Hematopoietic multipotent progenitor cell treated with erythropoietin and hydrocortisone succinate and interleukin-3 and kit ligand, for 8 days (in vitro differentiated cells): ENCODE results near the gene LRRC4B.

ENCODE experiments used
- DNase-seq: peaks from one replicate; pipeline ENCODE4 v3.0.0-alpha.2; 2015

Gene LRRC4B

GRCh38 chr19:50501568-50502475 is 66.4 kb downstream of the LRRC4B start:
- DNase-seq, result no peak

DNA sequence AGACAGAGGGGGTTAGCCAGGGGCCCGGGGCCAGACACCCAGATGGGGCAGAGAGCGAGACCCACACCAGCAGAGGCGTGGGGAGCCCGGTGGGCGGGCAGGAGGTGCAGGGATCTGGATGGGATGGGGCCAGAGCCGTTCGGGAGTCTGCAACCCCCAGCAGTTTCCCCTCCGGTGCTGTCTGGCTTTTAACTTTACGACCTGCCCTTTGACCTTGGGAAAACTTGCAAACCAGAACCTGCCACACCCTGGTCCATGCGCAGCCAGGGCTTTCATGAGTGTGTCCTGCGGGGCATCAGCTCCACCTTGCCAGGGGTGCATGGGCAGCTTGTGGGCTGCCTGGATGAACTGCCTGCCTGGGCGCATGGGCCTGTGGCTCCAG is 67.1 kb downstream of the LRRC4B start:
- no peak for DNase-seq

GRCh38 chr19:50500753-50501151 is 67.5 kb downstream of the LRRC4B start:
- no peak for DNase-seq

DNA sequence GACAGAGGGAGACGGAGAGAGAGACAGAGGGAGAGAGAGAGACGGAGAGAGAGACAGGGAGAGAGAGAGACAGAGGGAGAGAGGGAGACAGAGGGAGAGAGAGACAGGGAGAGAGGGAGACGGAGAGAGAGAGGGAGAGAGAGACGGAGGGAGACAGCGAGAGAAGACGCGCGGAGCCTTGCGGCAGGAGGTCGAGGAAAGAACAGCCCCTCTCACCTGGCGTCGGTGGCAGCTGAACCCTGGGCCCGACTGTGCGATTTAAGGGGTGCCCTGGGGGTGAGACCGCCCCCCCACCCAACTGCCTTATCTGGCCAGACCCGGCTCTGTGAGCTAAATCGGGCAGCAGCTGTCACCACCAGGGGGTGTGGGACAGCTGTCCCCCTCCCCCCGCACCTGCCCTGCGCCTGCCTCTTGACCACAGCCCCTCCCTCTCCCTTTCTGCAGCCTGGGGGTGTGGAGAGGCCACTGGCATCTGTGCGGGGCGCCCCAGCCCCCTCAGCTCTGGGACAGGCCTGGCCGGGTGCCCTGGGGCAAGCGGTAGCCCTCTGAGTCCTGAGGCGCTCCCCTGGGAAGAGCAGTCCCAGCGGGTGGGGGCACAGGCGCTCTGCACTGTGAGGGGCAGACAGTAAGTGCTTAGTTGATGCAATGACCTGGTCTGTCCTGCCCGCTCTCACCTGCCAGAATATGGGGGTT is 68.0 kb downstream of the LRRC4B start:
- DNase-seq, result no peak

GRCh38 chr19:50498219-50499056 is 69.8 kb downstream of the LRRC4B start:
- no peak for DNase-seq

DNA sequence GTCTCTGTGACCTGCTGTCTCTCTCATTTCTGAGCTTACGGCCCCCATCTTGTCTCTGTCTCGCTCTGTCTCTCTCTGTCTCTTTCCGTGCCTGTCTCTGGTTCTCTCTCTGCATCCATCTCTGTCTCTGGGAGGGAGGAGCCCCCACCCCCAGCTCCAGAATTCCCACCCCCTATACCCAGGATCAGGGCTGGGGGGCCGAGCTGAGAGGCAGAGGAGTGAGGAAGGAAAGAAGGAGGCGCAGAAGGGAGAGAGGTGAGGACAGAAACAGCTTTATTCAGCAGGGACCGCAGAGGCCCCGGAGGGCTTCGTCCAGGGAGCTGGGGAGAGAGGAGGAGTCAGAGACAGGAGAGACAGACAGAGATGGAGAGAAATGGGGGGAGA is 71.2 kb downstream of the LRRC4B start:
- DNase-seq, result no peak

GRCh38 chr19:50496189-50497021 is 71.8 kb downstream of the LRRC4B start:
- no peak for DNase-seq

- DNase-seq, result no peak
These were observed 73.2 kb downstream of the LRRC4B start for GRCh38 chr19:50495020-50495531.

- DNase-seq, result no peak
These were observed 73.8 kb downstream of the LRRC4B start for GRCh38 chr19:50494186-50495019.

- DNase-seq, result no peak
These were observed 75.1 kb downstream of the LRRC4B start for GRCh38 chr19:50493171-50493570.

GRCh38 chr19:50492303-50493052 is 75.8 kb downstream of the LRRC4B start:
- DNase-seq, result no peak

DNA sequence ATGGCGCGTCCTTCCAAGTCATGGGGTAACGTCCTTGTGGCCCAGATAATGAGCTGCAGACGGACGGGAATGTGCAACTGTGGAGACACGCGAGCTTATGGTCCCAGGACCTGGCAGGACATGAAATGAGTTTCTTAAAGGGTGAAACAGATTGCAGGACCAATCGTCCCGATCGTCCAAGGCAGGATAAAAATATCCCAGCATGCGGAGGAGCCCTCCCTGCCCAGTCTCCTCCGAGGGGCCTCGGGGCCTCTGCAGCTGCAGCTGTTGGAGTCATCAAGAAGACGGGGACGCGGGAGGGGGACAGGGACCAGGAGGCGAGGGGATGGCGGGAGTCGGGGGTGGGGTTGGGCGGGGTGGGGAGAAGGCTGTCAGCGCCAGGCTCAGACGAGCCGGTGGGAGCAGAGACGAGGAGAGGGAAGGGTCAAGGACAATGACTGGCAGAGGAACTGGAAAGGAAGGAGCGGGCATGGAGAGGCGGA is 77.2 kb downstream of the LRRC4B start:
- DNase-seq, result no peak

- DNase-seq, result no peak
These were observed 77.8 kb downstream of the LRRC4B start for GRCh38 chr19:50490411-50490811.

- DNase-seq, result no peak
These were observed 78.7 kb downstream of the LRRC4B start for GRCh38 chr19:50489461-50490011.

DNA sequence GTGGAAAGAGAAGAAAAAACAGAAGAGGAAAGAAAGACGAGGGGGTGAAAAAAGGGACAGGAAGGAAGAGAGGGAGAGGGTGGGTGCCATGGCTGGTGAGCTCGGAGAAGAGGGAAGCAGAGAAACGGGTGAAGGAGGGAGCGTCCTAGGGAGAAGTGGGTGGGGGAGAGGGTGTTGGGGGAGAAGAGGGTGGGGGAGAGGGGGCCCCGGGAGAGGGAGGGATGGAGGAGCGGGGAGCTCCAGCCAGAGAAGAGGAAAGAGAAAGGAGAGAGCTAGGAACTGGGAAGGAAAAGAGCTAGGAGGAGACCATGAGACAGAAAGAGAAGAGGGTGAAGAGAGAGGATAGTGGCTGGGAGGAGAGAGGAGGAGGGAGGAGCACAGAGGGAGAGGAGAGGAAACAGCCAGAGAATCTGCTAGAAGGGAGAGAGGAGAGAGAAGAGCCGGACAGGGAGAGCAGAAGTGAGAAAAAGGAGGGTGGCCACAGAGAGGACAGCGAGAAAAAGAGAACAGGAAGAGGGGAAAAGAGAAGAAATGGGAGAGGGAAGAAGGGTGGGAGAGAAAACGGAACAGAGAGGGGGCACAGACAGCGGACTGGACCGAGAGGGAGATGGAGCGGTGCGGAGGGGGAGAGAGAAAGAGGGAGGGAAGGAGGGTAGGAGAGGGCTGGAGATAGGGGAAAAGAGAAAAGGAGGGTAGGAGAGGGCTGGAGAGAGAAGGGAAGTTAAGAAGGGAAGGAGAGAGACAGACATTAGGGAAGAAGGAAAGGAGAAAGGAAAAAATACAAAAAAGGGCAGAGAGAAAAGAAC is 79.6 kb downstream of the LRRC4B start:
- no peak for DNase-seq

DNA sequence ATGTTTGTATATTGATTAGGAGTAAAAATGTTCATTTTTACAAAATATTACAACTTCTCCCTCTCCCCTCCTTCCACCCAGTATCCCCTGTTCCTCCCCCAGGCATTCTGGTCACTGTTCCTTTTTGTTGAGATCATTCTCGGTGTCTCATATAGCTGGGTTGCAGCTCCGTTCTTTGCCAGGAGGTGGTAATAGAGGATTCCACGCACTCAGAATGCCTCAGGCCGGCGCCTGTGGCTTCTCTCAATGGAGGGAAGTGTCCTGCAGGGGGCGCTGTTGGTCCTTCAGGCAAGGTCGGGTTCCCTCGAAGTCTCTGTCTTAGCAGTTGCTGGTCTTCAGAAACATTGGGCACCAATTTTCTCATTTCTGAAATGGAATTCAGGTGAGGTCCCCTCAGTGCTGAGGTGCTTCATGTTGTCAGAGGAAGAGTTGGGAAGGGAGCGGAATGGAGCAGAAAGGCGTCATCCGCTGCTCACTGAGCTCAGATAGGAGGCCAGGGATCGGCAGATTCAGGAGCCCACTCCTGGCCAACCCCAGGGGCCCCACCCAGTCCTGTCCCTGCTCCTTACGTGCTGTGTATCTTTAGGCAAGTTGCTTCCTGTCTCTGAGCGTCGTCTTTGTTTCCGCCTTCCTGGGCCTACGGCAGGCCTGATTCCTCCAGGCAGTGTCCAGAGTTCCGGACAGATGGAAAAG is 81.3 kb downstream of the LRRC4B start:
- DNase-seq, result peak; percentile 73

DNA sequence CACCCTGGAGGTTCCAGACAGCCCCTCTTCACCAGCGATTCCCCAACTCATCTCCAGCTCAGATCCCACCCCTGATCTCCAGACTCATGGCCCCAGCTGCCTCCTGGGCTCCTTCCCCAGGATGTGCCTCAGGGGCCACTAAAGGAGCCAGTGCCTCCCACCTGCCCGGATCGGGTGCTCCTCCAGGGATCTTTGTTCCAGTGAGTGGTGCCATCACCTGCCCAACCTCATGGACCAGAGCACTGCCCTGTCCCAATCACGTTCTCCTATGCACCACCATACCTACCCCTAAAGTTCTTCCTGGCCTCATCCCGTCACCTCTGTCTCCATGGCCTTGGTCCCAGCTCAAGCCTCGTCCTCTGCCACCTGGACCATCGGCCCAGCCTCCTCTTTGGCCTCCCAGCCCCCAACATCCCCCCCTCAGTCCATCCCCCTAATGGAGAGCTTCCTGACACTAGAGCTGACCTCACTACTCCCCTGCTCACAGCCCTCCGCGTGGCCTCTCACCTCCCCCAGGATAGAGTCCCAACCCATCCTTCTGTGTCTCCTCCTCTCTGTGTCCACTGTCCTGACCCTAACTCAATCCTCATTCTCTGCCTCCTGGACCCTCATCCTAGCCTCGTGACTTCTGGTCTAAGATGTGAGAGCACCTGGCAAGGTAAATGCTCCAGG is 82.8 kb downstream of the LRRC4B start:
- no peak for DNase-seq

- no peak for DNase-seq
These were observed 85.3 kb downstream of the LRRC4B start for GRCh38 chr19:50482916-50483315.
